GM10266 (cell line): ENCODE data around the gene NR0B2.

ENCODE experiments used
- DNase-seq: peaks from one replicate; pipeline ENCODE4 v3.0.0; 2012; ENCODE audit errors: extremely low spot score
- TF ChIP-seq, protein P1 (sequence below): IDR thresholded peaks from 2 replicates; pipeline ENCODE4 v1.5.1; 2012; ENCODE audit warnings: mild to moderate bottlenecking, low read depth; ENCODE audit not compliant: control insufficient read depth, insufficient read depth; ENCODE audit errors: missing control alignments

The NR0B2 gene

DNA sequence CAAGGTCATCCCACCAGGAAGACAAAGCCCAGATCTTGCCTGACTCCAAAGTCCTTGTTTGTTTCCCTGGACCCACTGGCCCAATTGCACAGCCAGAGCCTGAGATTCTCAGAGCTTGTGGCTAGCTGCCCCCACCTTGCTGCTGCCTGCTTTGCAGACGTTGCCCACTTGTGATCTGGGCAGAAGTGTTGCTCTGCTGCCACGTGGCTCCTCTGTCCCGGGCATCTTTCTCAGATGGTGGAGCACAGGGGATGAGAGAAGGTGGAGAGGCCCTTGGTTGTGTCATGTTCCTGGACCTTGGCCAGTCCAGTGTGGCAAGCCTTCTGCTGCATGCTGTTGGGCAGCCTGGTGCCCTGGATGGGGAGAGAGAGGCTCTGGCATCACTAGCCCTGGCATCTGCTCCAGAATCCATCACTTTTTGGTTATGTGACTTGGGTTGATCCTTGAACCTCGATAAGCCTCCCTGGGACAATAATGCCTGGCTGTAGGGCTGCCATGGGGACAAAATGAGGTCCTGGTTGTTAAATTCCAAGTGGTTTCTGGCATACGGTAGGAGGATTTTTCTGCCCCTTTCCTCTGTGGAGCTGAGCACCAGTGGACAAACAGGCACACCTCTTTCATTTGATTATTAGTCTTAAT, 1.5 kb upstream of the NR0B2 start:
- TF ChIP-seq, protein P1, sequence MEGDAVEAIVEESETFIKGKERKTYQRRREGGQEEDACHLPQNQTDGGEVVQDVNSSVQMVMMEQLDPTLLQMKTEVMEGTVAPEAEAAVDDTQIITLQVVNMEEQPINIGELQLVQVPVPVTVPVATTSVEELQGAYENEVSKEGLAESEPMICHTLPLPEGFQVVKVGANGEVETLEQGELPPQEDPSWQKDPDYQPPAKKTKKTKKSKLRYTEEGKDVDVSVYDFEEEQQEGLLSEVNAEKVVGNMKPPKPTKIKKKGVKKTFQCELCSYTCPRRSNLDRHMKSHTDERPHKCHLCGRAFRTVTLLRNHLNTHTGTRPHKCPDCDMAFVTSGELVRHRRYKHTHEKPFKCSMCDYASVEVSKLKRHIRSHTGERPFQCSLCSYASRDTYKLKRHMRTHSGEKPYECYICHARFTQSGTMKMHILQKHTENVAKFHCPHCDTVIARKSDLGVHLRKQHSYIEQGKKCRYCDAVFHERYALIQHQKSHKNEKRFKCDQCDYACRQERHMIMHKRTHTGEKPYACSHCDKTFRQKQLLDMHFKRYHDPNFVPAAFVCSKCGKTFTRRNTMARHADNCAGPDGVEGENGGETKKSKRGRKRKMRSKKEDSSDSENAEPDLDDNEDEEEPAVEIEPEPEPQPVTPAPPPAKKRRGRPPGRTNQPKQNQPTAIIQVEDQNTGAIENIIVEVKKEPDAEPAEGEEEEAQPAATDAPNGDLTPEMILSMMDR, result no peak

GRCh38 chr1:26913389-26913753, 404 bp downstream of the NR0B2 start:
- TF ChIP-seq, protein P1, result no peak
- no peak for DNase-seq

More for the DNA sequence above, 1.5 kb upstream of the NR0B2 start:
- no peak for DNase-seq

GRCh38 chr1:26912147-26912490, 1.7 kb downstream of the NR0B2 start:
- TF ChIP-seq, protein P1, result no peak
- DNase-seq, result no peak

GRCh38 chr1:26911399-26912146, 2.2 kb downstream of the NR0B2 start:
- TF ChIP-seq, protein P1, result no peak
- no peak for DNase-seq

DNA sequence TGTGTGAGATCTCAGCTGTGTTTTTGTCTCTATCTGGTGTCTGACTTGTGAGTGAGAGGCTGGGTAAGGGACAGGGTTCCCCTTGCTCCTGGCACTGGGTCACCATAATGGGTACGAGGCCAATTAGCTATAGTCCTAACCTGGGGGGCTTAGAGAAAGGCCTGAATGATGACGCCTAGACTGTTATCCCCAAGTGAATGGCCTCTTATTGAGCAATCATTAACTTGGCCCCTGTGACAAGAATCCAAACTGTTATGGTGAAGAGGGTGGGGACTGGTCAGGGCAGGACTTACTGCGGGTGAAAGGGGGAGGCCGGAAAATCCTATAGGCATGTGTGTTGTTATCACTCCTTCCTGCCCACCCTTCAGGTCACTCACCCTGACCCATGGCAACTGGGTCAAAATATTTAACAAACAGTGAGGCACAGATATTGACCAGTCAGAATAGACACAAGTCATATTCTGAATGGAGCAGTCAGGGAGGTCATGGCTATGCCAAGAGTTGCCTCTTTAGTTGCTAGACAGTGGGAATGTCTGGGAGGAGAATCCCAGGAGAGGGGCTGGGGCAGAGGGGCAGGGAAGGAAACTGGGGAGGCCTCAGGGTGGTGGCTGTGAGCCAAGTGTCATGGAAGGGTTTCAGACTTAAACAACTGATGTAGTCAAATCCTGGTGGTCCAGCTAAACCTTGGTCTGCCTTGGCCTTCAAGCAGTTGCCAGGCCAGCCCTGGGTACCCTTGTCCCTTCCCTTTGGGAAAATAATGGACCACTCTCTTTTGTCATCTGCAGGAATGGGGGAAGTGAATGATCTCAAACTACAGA, 3.2 kb downstream of the NR0B2 start:
- DNase-seq, result no peak
- TF ChIP-seq, protein P1, result no peak

DNA sequence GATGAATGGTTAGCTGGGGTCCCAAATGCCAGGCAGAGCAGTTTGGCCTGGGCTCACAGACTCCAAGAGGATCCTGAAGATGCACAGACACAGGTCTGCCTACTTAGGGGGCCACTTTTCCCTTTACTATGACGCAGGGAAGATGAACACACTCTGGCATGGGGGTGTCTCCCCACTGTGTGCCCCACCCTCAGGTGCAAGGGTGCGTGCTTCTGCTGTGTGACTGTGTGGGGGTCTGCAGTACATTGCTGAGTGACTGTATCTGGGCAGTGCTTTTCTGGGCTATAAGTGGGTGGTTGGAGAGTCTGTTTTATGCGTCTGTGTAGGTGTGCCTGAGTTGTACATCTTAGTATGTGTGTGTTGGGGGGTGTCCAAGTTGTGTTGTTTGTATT, 3.8 kb downstream of the NR0B2 start:
- no peak for DNase-seq
- TF ChIP-seq, protein P1, result no peak
